MCF 10A (cell line): Measurements from ENCODE around the gene YWHAQ. TPM values are rescaled to one million over a fixed set of nuclear protein-coding genes. Genes with fewer than 3 reads are reported as not detected.

Experiments
- BruUV-seq: library from RNA; stranded (reverse); fragments of 400-500 nt; replicated peaks from 2 replicates; lab custom pipeline; 2021; lab: Mats Ljungman, UMichigan
- CTCF ChIA-PET: fragments of 300-600 bp; sonication (Branson Sonifier 250); formaldehyde crosslinking; extraction: SDS; loops from one replicate; lab custom pipeline; 2021; ENCODE audit warnings: antibody characterized with exemption, inconsistent platforms; lab: Yijun Ruan, JAX
- POLR2A ChIA-PET: fragments of 300-600, 350-650 bp; sonication (Branson Sonifier 250); formaldehyde crosslinking; extraction: SDS; loops from one replicate; lab custom pipeline; 2020; ENCODE audit warnings: antibody characterized with exemption, inconsistent platforms; lab: Yijun Ruan, JAX
- DNase-seq: peaks from one replicate; pipeline ENCODE4 v3.0.0-alpha.2; 2018; ENCODE audit not compliant: unreplicated experiment
- H3K27ac Mint-ChIP-seq: one replicate; pipeline ENCODE4 v1.8.0; 2022; ENCODE audit warnings: mild to moderate bottlenecking, low read depth, mixed read lengths; ENCODE audit not compliant: unreplicated experiment
- H3K27me3 Mint-ChIP-seq: one replicate; pipeline ENCODE4 v1.8.0; 2022; ENCODE audit warnings: mixed read lengths; ENCODE audit not compliant: insufficient read depth, unreplicated experiment
- H3K36me3 Mint-ChIP-seq: one replicate; pipeline ENCODE4 v1.8.0; 2022; ENCODE audit warnings: mild to moderate bottlenecking, moderate library complexity, mixed read lengths; ENCODE audit not compliant: insufficient read depth, unreplicated experiment
- H3K4me1 Mint-ChIP-seq: one replicate; pipeline ENCODE4 v1.8.0; 2022; ENCODE audit warnings: mixed read lengths; ENCODE audit not compliant: insufficient read depth, unreplicated experiment
- H3K4me3 Mint-ChIP-seq: one replicate; pipeline ENCODE4 v1.8.0; 2022; ENCODE audit warnings: mild to moderate bottlenecking, moderate library complexity, mixed read lengths; ENCODE audit not compliant: unreplicated experiment
- H3K9me3 Mint-ChIP-seq: one replicate; pipeline ENCODE4 v1.8.0; 2022; ENCODE audit warnings: mixed read lengths; ENCODE audit not compliant: unreplicated experiment
- intact Hi-C: fragments of 100-400 bp; cut with micrococcal nuclease; formaldehyde crosslinking; loops from 2 replicates; pipeline ENCODE4 v1.14.1; 2022
- total RNA-seq: library from RNA; stranded (reverse); gene quantifications from 2 replicates; pipeline ENCODE4 v1.2.3, GENCODE V29; 2022
- TF ChIP-seq, protein P1 (sequence below): fragments of 200-600 bp; IDR thresholded peaks from one replicate; pipeline ENCODE4 v1.8.0; 2022; ENCODE audit warnings: antibody characterized with exemption, mild to moderate bottlenecking; ENCODE audit not compliant: unreplicated experiment

The YWHAQ gene
- total RNA-seq, 1 experiment from 2014 or later = 239 TPM

GRCh38 chr2:9549420-9549819 is 81.4 kb downstream of the YWHAQ start:
- Mint-ChIP-seq H3K27ac (peak overlapping the region; percentile 19), H3K36me3 (peaks cover 11% of the 10 kb centered on the region), H3K4me3 (no peak overlapping the region), H3K4me1 (peaks cover 37% of the 10 kb centered on the region), H3K9me3 (no peaks in the 10 kb centered on the region), H3K27me3 (no peaks in the 10 kb centered on the region)
- intact Hi-C loops = no loop called here
- POLR2A ChIA-PET = interaction anchor here (0.7 to 1.3 kb wide), 2 partner anchors 10 to 15 kb away, joined by 3 read pairs; no protein-coding TSS in a partner anchor
- DNase-seq = no peak
- CTCF ChIA-PET = no interaction called here
- TF ChIP-seq, protein P1, sequence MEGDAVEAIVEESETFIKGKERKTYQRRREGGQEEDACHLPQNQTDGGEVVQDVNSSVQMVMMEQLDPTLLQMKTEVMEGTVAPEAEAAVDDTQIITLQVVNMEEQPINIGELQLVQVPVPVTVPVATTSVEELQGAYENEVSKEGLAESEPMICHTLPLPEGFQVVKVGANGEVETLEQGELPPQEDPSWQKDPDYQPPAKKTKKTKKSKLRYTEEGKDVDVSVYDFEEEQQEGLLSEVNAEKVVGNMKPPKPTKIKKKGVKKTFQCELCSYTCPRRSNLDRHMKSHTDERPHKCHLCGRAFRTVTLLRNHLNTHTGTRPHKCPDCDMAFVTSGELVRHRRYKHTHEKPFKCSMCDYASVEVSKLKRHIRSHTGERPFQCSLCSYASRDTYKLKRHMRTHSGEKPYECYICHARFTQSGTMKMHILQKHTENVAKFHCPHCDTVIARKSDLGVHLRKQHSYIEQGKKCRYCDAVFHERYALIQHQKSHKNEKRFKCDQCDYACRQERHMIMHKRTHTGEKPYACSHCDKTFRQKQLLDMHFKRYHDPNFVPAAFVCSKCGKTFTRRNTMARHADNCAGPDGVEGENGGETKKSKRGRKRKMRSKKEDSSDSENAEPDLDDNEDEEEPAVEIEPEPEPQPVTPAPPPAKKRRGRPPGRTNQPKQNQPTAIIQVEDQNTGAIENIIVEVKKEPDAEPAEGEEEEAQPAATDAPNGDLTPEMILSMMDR = no peak
- no TSS peak for BruUV-seq

DNA sequence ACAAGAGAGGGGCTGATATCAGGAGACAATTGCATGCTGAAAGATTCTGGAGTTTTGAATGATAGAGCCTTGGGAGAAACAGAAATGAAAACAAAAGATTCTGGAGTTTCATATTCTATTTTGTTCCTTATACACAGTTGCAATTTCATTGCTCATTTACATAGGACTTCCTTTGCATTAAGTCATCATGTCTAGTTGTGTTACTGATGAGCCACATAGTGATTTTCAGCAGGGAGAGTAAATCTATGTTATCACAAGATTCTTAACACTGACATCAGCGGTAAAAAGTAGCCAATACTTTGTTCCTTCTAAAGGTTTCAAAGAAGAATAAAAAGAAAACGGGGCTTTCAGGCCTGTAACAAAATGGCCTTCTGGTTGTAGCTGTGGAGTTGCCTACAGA is 82.3 kb downstream of the YWHAQ start:
- no peak overlapping the region for H3K27ac Mint-ChIP-seq

GRCh38 chr2:9547262-9547991 is 83.4 kb downstream of the YWHAQ start:
- POLR2A ChIA-PET = no interaction called here
- H3K4me3 Mint-ChIP-seq = no peak overlapping the region
- intact Hi-C loops = no loop called here

More for the DNA sequence above, 82.3 kb downstream of the YWHAQ start:
- Mint-ChIP-seq H3K4me1 (peaks cover 34% of the 10 kb centered on the region), H3K4me3 (no peak overlapping the region), H3K36me3 (peaks cover 11% of the 10 kb centered on the region), H3K9me3 (no peaks in the 10 kb centered on the region), H3K27me3 (no peaks in the 10 kb centered on the region)
- no peak for DNase-seq
- BruUV-seq = no TSS peak
- POLR2A ChIA-PET = interaction anchor here (0.7 to 1.3 kb wide), 2 partner anchors 11 to 14 kb away, joined by 3 read pairs; no protein-coding TSS in a partner anchor
- TF ChIP-seq, protein P1 = no peak
- intact Hi-C loops = no loop called here
- CTCF ChIA-PET = interaction anchor here (0.6 kb wide), 2 partner anchors 73 to 238 kb away, joined by 3 read pairs; no protein-coding TSS in a partner anchor

GRCh38 chr2:9545502-9545901 is 85.3 kb downstream of the YWHAQ start:
- H3K27me3 Mint-ChIP-seq = no peaks in the 10 kb centered on the region
- H3K4me1 Mint-ChIP-seq = peaks cover 21% of the 10 kb centered on the region
- DNase-seq = no peak
- ChIA-PET POLR2A (interaction anchor here (0.7 to 2.5 kb wide), 3 partner anchors 10 to 199 kb away, joined by 3 to 11 read pairs (median 3); partner anchors contain the start of gene ADAM17), CTCF (interaction anchor here (0.6 kb wide), 1 partner anchor 14 kb away, joined by 3 read pairs; no protein-coding TSS in a partner anchor)
- no TSS peak for BruUV-seq
- intact Hi-C loops = no loop called here
- H3K9me3 Mint-ChIP-seq = no peaks in the 10 kb centered on the region
- H3K36me3 Mint-ChIP-seq = peaks cover 22% of the 10 kb centered on the region
- H3K27ac Mint-ChIP-seq = no peak overlapping the region
- no peak overlapping the region for H3K4me3 Mint-ChIP-seq
- TF ChIP-seq, protein P1 = no peak

More at GRCh38 chr2:9547262-9547991, 83.4 kb downstream of the YWHAQ start:
- Mint-ChIP-seq H3K36me3 (peaks cover 19% of the 10 kb centered on the region), H3K9me3 (no peaks in the 10 kb centered on the region), H3K27me3 (no peaks in the 10 kb centered on the region), H3K4me1 (peaks cover 32% of the 10 kb centered on the region), H3K27ac (peak overlapping the region; percentile 2)
- CTCF ChIA-PET = interaction anchor here (0.5 to 0.6 kb wide), 3 partner anchors 12 to 501 kb away, joined by 3 to 4 read pairs (median 4); no protein-coding TSS in a partner anchor
- TF ChIP-seq, protein P1 = no peak
- no peak for DNase-seq
- no TSS peak for BruUV-seq
